Hepatocyte (in vitro differentiated cells): ENCODE results near the gene WFDC12.

Experiments
- EZH2 ChIP-seq: fragments of 200-600 bp; sonication (generic); IDR thresholded peaks from 2 replicates; pipeline ENCODE4 v1.6.1; 2016; ENCODE audit warnings: antibody characterized with exemption, mild to moderate bottlenecking, borderline replicate concordance
- EZH2phosphoT487 ChIP-seq: fragments of 200-600 bp; sonication (generic); IDR thresholded peaks from one replicate; pipeline ENCODE4 v1.6.1; 2018; ENCODE audit warnings: antibody characterized with exemption, mild to moderate bottlenecking, low read depth, moderate library complexity; ENCODE audit not compliant: unreplicated experiment, severe bottlenecking
- TF ChIP-seq, protein P1 (sequence below): fragments of 200-600 bp; sonication (generic); IDR thresholded peaks from 2 replicates; pipeline ENCODE4 v1.5.1; 2016; ENCODE audit warnings: antibody characterized with exemption, mild to moderate bottlenecking; ENCODE audit not compliant: poor library complexity

DNA sequence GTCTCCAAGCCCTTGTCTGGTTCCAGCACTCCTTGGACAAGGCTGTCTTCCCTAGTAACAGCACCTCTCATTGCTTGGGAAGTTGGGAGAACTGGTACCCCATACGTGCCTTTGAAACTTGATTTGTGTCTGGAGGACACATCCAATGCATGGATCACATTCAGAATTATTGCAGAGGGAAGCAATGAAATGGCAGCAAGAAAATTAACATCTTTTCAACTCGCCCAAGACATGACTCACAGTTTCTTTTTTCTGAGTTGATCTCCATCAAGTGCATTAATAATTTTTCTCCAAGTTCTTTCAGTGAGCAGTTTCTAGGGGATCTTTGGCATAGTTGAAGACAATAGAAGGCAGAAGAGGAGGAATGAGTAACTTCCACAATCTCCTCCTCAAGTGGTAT, 28.1 kb upstream of the WFDC12 start:
- TF ChIP-seq, protein P1, sequence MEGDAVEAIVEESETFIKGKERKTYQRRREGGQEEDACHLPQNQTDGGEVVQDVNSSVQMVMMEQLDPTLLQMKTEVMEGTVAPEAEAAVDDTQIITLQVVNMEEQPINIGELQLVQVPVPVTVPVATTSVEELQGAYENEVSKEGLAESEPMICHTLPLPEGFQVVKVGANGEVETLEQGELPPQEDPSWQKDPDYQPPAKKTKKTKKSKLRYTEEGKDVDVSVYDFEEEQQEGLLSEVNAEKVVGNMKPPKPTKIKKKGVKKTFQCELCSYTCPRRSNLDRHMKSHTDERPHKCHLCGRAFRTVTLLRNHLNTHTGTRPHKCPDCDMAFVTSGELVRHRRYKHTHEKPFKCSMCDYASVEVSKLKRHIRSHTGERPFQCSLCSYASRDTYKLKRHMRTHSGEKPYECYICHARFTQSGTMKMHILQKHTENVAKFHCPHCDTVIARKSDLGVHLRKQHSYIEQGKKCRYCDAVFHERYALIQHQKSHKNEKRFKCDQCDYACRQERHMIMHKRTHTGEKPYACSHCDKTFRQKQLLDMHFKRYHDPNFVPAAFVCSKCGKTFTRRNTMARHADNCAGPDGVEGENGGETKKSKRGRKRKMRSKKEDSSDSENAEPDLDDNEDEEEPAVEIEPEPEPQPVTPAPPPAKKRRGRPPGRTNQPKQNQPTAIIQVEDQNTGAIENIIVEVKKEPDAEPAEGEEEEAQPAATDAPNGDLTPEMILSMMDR: no peak
- TF ChIP-seq EZH2 (no peak), EZH2phosphoT487 (no peak)
